Stimulated activated CD4-positive, alpha-beta T cell treated with anti-CD3 and anti-CD28 coated beads, Interleukin-4, amount 100 ng/mL, for 1 hour (primary cell): ENCODE data around the gene STARD4.

Experiments used
- DNase-seq: peaks from one replicate; pipeline ENCODE4 v3.0.0-alpha.2; 2020

STARD4 gene

GRCh38 chr5:111512375-111513130 lies at the start of gene STARD4:
Gene STARD4 (minus strand): TSS chr5:111512535. CDS start chr5:111507433, 5,102 bp downstream.
- DNase-seq, result peak; percentile 91

GRCh38 chr5:111559680-111560079 lies 47.3 kb upstream of the STARD4 start:
- no peak for DNase-seq

GRCh38 chr5:111557686-111558085 lies 45.4 kb upstream of the STARD4 start:
- no peak for DNase-seq

- DNase-seq, result no peak
Observed at GRCh38 chr5:111557111-111557510, 44.8 kb upstream of the STARD4 start.

- no peak for DNase-seq
Observed at GRCh38 chr5:111556501-111556900, 44.2 kb upstream of the STARD4 start.

- no peak for DNase-seq
Observed at GRCh38 chr5:111555760-111556159, 43.4 kb upstream of the STARD4 start.

- DNase-seq, result no peak
Observed at GRCh38 chr5:111553868-111554267, 41.5 kb upstream of the STARD4 start.

GRCh38 chr5:111552896-111553295 lies 40.6 kb upstream of the STARD4 start:
- no peak for DNase-seq

- DNase-seq, result no peak
Observed at GRCh38 chr5:111552492-111552891, 40.2 kb upstream of the STARD4 start.

- no peak for DNase-seq
Observed at GRCh38 chr5:111551569-111552275, 39.4 kb upstream of the STARD4 start.

GRCh38 chr5:111551161-111551560 lies 38.8 kb upstream of the STARD4 start:
- DNase-seq, result no peak

GRCh38 chr5:111550282-111551020 lies 38.1 kb upstream of the STARD4 start:
- peak; percentile 59 for DNase-seq

GRCh38 chr5:111548992-111549649 lies 36.8 kb upstream of the STARD4 start:
- no peak for DNase-seq

- no peak for DNase-seq
Observed at GRCh38 chr5:111548348-111548950, 36.1 kb upstream of the STARD4 start.

GRCh38 chr5:111545031-111545430 lies 32.7 kb upstream of the STARD4 start:
- DNase-seq, result no peak

- no peak for DNase-seq
Observed at GRCh38 chr5:111537141-111538024, 25.0 kb upstream of the STARD4 start.

- no peak for DNase-seq
Observed at GRCh38 chr5:111535879-111536549, 23.7 kb upstream of the STARD4 start.

GRCh38 chr5:111532886-111533582 lies 20.7 kb upstream of the STARD4 start:
- DNase-seq, result no peak

- peak; percentile 66 for DNase-seq
Observed at GRCh38 chr5:111530298-111530740, 18.0 kb upstream of the STARD4 start.

GRCh38 chr5:111528056-111528455 lies 15.7 kb upstream of the STARD4 start:
- DNase-seq, result no peak
